GM18511 (cell line): ENCODE results near the gene LMCD1.

ENCODE experiments used
- ATAC-seq: cut with Tn5 transposase; IDR thresholded peaks from one replicate; pipeline ENCODE4 v1.9.1; 2021; ENCODE audit warnings: mild to moderate bottlenecking, moderate library complexity; ENCODE audit not compliant: unreplicated experiment

Gene LMCD1

DNA sequence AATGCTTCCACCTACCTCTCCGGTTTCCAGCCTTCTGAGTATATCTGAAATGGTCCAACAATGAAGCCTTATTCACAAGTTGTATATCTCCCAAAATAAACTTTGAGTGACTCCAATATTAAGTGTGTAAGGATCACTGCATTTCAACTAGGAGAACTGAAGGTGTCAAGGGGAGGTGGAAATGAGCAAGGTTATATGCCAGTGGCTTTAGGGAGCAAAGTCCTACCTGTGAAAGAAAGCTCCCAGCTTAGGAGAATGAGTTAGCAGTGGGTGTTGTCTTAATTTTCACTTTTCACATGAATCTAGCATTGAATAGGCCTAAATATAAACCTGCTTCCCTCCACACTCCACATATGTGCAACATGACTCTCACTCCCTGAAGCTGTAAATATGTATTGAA is 29.0 kb downstream of the LMCD1 start:
- no peak for ATAC-seq

DNA sequence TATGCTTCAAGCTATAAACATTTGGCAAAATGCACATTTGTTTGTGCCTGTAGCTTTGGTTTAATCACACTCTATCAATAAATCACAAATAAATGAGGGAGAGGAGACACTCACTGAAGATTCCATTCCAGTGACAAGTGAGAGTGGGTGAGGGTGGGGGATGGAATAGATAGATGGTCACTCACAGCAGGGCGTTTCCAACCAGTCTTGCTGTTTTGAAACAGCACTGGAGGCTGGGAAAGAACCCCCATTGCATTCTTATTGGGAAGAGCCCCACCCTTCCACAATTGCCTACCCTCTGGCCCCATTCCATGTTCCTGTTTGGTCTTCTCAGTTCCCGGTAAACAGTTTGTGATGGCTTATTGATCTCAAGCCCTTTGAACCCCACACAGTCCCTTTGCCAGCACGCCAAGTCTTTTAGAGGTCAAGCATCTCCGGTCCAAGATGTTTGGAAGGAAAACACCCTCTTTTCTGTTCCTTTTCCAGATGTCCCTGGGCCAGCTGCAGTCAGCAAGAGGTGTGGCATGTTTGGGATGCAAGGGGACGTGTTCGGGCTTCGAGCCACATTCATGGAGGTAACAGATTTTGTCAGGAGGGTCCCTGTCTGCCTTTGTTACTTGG is 30.7 kb downstream of the LMCD1 start:
- no peak for ATAC-seq

DNA sequence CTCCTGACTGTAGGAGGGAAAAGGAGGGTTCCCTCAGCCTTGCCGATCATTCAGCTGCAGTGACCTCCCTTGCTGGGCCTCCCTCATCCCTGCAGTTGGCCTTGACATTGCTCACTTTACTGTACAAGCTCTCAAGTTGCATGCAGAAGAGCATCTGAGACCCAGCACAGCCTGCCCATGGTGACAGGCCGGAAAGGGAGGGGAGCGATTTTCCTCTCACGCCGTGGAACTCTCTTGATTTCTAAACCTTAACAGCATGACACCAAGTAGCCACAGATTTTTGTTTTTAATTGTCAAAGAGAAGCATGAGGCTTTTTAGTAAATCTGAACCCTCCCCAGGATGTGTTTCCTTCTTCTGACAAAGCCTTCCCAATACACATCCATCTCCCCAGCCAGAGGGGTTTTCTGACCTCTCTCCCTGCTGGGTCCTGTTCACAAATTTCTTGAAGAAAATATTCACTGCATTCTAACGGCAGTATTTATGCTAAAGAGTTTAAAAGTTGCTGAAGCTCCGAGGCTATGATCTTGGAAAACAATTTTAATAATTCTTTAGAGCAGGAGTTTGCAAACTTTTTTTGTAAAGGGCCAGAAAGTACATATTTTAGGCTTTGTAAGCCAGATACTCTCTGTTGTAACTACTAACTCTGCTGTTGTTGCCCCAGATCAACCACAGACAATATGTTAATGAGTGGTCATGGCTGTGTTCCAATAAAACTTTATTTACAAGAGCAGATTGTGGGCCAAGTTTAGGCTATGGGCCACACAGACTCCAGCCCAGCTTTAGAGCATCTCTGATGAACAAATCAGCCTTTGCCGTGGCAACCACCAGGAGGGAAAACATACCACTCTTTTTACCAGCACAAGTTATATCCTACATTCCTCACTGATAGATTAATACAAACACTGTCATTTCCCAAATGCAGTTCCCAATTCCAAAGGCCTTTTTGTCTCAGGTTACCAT is 34.8 kb downstream of the LMCD1 start:
- no peak for ATAC-seq

DNA sequence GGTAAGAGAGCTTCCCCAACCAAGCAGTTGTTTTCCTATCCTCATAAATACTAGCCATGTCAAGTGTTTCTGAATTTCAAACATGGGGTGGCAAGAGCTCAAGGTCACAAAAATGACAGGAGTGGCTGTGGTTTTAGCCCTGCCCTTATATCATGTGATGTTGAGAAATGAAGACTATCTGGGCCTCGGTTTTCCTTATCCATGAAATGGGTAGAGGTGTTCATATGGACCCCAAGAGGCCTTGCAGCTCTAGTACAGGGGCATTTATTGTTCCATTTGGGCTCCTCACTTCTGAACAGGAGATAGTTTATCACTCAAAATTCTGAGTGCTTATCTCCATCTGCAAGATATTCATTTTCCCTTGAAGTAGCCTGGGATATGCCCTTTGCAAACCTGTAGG is 35.8 kb downstream of the LMCD1 start:
- no peak for ATAC-seq

DNA sequence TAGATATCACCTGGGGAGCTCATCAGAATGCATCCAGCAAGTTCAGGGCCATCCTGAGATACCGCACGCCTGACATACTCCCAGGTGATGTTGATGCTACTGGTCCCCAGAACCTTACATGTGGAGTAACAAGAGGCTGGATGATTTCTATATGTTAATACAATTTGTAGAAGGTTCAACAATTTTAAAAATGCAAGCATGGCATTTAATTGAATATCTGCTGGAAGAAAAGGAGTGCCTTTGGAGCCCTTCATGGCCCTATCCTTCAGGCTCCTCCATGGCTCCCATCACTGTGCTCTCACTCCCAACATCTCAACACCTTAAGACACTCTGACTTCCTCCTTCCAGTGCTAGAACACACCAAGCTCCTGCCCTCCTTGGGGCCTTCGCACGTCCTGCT is 36.6 kb downstream of the LMCD1 start:
- no peak for ATAC-seq

DNA sequence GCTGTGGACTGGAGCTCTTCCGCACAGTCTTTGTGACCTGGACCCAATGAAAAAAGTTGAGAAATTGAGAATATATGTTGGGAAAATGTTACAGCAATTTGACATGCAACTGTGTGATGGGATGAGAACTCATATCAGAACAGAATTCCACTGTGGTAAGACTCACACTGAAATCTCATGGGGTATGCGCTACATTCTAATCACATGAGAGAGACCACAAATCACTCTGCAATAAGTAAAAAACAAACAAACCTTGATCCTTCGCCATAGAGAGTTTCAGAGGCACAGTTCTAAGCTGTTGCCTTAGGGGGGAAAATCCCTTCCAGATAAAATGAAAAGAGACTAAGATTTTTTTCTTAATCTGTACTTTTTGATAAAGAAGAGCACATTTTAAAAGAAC is 37.3 kb downstream of the LMCD1 start:
- no peak for ATAC-seq

DNA sequence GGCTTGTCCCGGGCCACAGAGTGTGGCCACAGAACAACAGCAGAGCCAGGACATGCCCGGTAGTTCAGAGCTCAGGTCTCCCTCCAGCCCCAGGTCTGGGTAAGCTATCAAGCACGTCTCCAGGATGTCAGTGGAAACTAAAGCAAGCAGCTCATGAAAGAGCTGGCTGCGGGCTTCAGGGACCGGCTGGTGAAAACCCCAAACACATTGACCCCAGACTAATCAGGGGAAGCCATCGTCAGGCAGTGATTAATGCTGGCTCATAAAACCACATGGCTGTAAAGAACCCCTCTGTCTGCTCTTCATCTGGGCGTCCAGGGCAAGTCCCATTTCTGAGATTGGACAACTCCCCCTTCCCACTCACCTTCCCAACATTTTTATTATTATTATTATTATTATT is 37.8 kb downstream of the LMCD1 start:
- ATAC-seq, result no peak

DNA sequence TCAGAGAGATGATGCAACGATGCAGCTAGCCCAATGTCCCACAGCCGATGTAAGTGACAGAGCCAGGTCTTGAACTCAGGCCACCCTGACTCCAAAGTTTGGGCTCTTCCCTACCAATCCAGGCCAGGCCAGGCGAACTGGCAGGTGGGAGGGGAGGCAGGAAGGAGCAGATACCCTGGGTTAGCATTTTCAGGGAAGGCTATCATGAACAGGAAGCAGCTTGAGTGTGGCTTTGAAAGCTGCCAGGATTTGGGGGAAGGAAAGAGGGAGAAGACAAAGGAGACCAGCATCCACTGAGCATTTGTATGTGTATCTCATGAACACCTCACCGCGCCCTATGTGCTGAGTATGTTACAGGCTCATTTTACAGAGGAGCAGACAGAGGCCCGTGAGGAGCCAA is 38.8 kb downstream of the LMCD1 start:
- no peak for ATAC-seq

DNA sequence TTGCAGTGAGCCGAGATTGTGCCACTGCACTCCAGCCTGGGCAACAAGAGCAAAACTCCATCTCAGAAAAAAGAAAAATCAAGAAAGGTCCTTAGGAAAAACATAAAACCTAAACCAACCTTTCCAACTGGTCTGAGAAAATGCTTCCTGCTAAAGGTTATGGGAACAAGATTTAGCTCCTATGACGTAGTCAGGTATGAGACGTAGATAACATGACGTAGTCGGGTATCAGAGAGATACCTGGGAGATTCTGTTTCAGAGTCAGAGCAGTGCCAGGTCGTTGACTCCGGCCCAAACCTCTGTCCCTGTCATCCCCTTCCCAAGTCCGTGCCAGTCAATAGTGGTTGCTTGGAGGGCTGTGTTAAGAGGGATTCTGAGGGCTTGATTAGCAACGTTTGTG is 39.9 kb downstream of the LMCD1 start:
- ATAC-seq, result no peak

DNA sequence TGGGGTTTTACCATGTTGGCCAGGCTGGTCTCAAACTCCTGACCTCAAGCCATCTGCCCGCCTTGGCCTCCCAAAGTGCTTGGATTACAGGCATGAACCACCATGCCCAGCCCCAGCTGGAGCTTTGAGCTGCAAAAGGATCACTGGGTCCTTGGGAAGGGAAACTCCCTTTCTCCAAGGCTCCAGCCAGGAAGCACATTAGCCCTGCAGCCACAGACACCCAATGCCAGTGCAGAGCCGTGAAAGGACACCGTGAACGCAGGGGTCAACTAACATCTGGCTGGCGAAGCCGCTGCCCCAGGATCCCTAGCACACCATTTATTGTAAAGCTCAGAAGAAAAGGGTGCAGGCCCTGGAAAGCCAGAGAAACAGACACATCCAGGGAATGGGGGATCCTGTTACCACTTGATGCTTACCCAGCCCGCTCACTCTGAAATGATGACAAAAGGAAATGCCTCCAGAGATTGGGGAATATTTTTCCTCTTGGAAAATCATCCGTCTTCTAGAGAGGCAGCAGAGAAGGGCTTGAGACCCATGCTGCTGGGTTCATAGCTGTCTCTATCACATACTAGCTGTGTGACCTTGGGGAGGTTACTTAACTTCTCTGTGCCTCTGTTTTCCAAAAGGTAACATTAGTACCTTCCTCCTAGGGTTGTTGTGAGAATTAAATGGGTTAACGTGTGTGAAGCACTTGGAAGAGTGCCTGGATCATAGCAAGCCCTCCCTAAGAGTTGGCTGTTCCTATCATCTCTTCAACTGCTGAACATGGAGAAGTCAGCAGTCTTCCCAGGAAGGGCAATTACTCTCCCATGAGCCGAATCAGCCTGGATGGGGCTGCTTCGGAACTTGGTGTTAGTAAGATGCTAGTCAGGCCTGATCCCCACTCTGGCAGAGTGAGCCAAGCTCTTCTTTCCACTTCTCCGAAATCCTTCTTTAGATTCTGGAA is 40.8 kb downstream of the LMCD1 start:
- no peak for ATAC-seq

DNA sequence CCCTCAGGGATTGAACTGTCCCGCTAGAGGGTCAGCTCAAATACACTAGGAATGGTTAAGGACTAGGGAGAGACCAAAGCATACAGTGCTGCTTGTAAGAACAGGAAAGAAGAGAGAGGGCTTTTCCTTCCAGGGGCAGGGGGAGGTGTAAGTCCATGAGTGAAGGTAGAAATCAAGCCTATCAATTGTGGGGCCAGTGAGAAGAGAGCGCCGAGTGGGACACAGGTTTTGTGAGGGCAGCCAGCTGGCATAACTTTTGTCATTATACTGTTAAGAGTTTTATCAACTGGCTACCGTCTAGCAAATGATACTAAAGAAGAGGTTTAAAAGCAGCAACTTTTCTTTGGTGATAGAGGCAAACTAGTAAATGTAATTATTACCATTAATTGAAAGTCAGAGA is 45.0 kb downstream of the LMCD1 start:
- no peak for ATAC-seq

DNA sequence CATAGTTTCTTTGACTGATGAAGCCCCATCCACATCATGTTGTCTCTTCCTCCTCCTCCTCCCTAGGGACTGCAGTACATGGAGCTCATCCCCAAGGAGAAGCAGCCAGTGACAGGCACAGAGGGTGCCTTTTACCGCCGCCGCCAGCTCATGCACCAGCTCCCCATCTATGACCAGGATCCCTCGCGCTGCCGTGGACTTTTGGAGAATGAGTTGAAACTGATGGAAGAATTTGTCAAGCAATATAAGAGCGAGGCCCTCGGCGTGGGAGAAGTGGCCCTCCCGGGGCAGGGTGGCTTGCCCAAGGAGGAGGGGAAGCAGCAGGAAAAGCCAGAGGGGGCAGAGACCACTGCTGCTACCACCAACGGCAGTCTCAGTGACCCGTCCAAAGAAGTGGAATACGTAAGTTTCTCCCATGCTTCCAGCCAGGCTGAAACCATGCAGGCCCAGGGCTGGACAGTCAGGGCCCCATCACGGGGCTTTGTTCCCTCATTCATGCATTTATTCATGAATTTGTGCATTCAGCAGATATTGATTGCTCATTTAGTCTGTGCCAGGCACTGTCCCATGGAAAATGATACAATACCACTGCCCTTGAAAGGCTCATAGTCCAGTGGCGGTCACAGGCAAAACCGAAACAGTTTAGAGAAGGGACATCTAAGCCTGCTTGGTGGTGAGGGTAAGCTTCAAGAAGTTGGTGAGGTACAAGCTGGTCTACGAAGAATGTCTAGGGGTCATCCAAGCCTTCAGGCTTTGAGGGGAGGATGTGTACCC is 47.1 kb downstream of the LMCD1 start:
- ATAC-seq, result no peak

DNA sequence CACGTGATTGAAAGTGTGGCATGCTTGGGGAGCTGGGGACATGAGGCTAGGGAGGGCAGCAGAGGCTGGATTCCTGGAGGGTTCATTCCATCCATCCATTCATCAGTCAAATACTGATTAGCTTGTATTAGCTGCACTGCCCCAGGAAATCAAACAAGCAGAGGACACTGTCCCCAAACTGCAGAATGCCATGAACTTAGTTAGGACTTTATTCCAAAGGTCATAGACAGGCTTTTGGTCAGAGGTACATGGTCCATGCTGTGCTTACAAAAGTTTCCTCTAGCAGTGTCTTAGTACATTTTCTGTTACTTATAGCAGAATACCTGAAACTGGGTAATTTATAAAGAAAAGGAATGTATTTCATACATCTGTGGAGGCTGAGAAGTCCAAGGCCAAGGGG is 47.7 kb downstream of the LMCD1 start:
- ATAC-seq, result no peak

DNA sequence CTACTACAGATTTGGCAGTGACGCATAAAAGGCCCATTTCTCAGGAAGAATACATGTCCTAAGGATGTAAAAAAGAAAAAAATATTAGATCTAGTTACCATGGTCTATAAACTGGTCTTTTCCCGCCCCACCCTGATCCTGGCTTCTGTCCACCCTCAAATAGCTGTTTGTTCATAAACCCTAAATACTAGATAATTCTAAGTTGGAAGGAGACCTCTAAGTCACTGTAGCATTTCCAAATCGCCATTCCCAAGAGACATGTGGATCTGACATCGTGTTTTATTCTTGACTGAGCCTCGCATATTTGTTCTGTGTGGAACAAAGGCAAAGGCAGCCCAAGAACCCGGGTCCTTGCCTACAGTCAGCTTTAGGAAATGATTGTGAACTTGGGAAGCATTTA is 49.0 kb downstream of the LMCD1 start:
- ATAC-seq, result no peak

DNA sequence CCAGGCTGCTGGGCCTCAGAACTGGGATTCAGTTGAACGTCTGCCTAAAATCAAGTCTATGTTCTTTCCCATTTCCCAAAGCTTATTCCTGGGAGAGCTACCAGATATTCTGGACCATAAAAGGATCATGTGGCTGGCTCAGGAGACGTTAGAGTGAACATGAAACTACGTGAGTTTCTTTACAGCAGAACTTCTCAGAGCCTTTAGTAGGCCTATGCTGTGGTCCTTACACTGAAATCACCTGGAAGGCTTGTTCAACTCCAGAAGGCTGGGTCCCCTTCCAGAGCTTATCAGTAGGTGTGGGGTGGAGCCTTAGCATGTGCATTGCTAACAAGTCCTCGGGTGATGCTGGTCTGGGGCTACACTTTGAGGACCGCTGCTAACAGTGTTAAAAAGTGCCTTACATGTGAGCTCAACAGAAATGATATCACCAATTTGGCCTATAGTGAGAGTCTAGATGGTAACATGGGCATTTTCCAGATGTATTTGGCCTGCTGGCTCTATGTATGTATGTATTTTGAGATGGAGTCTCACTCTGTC is 50.7 kb downstream of the LMCD1 start:
- ATAC-seq, result no peak

DNA sequence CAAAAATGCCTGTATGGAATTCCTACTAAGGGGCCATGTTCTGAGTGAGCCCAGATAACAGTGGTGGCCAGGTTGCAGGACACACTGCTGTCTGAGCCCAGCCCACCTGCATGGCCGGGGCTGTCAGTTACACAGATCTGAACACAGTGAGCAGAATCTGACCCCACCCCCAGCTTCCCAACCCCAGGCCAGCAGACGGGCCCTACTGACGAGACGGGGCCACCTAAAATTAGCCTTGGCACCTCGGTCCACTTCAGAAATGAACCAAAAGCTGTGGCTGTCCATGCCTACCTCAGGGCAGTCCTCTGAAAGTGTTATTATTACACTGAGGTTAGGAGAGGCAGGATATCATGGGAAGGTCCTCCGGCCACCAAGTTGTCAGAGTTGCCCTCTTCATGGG is 51.8 kb downstream of the LMCD1 start:
- no peak for ATAC-seq

DNA sequence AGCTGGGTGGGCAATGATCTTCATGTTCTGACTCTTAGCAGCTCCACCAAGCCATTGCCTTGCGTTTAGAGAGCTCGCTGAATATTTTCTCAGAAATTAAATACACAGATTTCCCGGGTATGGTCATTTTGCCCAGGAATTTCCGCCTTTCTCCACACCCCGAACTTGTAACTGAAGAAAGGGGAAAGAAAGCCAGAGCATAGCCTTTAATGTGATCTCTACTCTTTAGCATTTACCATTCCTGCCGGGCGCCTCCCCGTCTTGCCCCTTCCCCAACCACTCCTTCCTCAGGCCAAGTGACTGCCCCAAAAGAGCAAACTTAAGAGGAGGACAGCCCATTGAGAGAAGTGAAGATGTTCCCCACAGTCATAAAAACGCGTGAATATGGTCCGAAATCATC is 53.1 kb downstream of the LMCD1 start:
- no peak for ATAC-seq

DNA sequence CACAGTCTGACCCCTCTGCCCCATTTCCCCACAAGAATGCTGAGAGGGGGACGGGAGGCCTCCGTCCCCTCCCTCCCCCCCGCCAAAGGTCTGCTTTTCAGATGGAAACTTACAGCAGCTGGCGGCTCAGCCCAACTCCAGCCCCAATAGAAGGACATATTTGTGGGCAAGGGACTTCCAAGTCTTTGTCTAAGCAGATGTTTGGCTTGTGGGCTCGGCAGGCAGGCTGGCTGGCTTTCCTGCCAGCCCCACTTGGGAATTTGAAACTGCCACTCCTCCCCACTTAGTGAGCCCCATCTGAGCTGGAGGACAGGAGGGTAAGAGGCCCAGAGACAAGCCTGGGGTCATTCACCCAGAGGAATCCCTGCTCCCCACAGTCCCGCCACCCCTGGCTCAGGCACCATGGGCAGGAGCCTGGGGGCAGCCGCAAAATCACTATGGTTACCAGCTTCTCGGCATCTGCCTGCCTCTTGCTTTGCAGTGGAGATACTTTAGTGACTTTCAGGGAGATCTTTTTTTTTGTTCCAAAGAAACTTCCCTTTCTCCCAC is 53.6 kb downstream of the LMCD1 start:
- ATAC-seq, result no peak

DNA sequence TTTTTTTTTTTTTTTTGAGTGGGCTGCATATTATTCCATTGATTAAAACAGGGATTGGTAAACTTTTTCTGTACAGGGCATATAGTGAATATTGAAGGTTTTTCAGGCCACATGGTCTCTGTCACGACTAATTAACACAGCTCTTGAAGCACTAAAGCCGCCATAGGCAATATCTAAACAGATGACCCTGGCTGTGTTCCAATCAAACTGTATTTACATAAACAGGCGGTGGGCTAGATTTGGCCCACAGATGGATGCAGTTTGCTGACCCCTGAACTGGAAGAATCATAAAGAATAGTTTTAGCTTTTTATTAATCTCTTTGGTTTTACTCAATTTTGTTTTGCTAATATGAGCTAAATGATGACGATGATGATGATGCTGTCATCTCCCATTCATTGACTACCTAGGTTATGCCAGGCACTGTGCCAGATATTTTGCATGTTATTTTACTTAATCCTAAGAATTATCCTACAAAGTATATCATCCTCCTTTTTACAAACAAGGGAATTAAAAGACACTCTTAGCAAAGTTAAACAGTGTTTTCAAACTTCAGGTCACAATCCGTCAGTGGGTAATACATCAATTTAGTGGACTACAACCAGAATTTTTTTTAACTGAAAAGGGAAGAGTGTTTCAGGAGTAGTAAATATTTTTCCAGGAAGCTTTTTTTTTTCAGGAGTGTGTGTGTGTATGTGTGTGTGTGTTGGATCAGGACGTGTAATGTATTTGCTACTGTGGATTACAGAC is 54.3 kb downstream of the LMCD1 start:
- ATAC-seq, result no peak
